K562 (cell line): ENCODE data around the gene GP1BB. TPM values are rescaled to one million over a fixed set of nuclear protein-coding genes. Genes with fewer than 3 reads are reported as not detected.

Source experiments
- ATAC-seq: fragments of 200-7000 bp; cut with Tn5 transposase; 3 replicates; pipeline ENCODE4 v1.9.1; 2020; ENCODE audit warnings: moderate library complexity
- BruUV-seq: library from RNA; stranded (reverse); fragments of 400-500 nt; replicated peaks from 2 replicates; lab custom pipeline; 2021; lab: Mats Ljungman, UMichigan
- CTCF ChIA-PET: fragments of 300-600 bp; formaldehyde crosslinking; extraction: SDS; loops from one replicate; lab custom pipeline; 2021; ENCODE audit warnings: low intra/inter-chr PET ratio; lab: Yijun Ruan, JAX
- POLR2A ChIA-PET: fragments of 300-600, 350-650 bp; sonication (Branson Sonifier 250); formaldehyde crosslinking; extraction: SDS; loops from one replicate; lab custom pipeline; 2021; ENCODE audit warnings: antibody characterized with exemption, inconsistent platforms; lab: Yijun Ruan, JAX
- DNase-seq, 4 experiments: peaks; one replicate each; pipeline versions ENCODE4 v3.0.0 to v3.0.0-alpha.2; 2011 to 2018; ENCODE audit warnings: low spot score in 3 of 4, mixed read lengths in 3 of 4; ENCODE audit errors: extremely low read depth in 1 of 4
- FAIRE-seq: peaks from 2 replicates; lab custom pipeline; 2011; peaks lifted over from hg19 to GRCh38; lab: Jason Lieb, UNC
- H2AFZ ChIP-seq: 2 replicates; pipeline ENCODE4 v1.6.0; 2011; ENCODE audit warnings: low read depth, low read length, control low read depth, inconsistent platforms
- H3K27ac ChIP-seq: fragments of 200-600 bp; 3 replicates; pipeline ENCODE4 v1.8.0; 2011; ENCODE audit warnings: low read depth, mild to moderate bottlenecking, control low read depth, inconsistent platforms, low read length, moderate library complexity, mixed read lengths; ENCODE audit errors: extremely low read depth
- H3K27me3 ChIP-seq, 2 experiments: fragments of 300-600 bp in 1 of 2; 2 replicates in 1 of 2; 3 replicates in 1 of 2; pipeline versions ENCODE4 v1.6.0 to v1.8.0; 2011; ENCODE audit warnings: inconsistent platforms in 2 of 2, low read length in 2 of 2, mild to moderate bottlenecking in 1 of 2, mixed read lengths in 1 of 2, moderate library complexity in 1 of 2; ENCODE audit not compliant: control insufficient read depth in 2 of 2, insufficient read depth in 2 of 2
- H3K36me3 ChIP-seq: fragments of 300-600 bp; 3 replicates; pipeline ENCODE4 v1.8.0; 2011; ENCODE audit warnings: mild to moderate bottlenecking, low read length, inconsistent platforms; ENCODE audit not compliant: control insufficient read depth, insufficient read depth
- H3K4me1 ChIP-seq, 2 experiments: fragments of 200-600 bp in 1 of 2; replicated peaks in 1 of 2; 2 replicates in 1 of 2; 3 replicates in 1 of 2; pipeline versions ENCODE4 v1.5.1 to v1.8.0; 2011; ENCODE audit warnings: inconsistent platforms in 2 of 2, low read length in 2 of 2, mild to moderate bottlenecking in 1 of 2, mixed read lengths in 1 of 2, moderate library complexity in 1 of 2; ENCODE audit not compliant: control insufficient read depth in 2 of 2, insufficient read depth in 2 of 2
- H3K4me2 ChIP-seq: 2 replicates; pipeline ENCODE4 v1.6.1; 2011; ENCODE audit warnings: low read length, control low read depth, inconsistent platforms, mixed read lengths; ENCODE audit not compliant: insufficient read depth
- H3K4me3 ChIP-seq: fragments of 200-600 bp; sonication (generic), shearing (Covaris generic); 2 replicates; pipeline ENCODE4 v1.5.1; 2016; ENCODE audit warnings: control low read depth, inconsistent platforms
- H3K79me2 ChIP-seq: fragments of 200-600 bp; 3 replicates; pipeline ENCODE4 v1.8.0; 2011; ENCODE audit warnings: low read length, inconsistent platforms; ENCODE audit not compliant: control insufficient read depth, insufficient read depth
- H3K9ac ChIP-seq, 2 experiments: 2 replicates each; pipeline versions ENCODE4 v1.6.0 to v1.6.1; 2011; ENCODE audit warnings: low read depth in 2 of 2, low read length in 2 of 2, control low read depth in 1 of 2, inconsistent platforms in 1 of 2, mild to moderate bottlenecking in 1 of 2, mixed read lengths in 1 of 2; ENCODE audit not compliant: insufficient read depth in 1 of 2
- H3K9me1 ChIP-seq: one replicate; pipeline ENCODE4 v1.6.0; 2011; ENCODE audit warnings: inconsistent platforms, mild to moderate bottlenecking, low read length, moderate library complexity; ENCODE audit not compliant: control insufficient read depth, insufficient read depth
- H3K9me3 ChIP-seq: replicated peaks from 2 replicates; pipeline ENCODE4 v1.5.1; 2011; ENCODE audit warnings: low read depth, low read length, inconsistent platforms; ENCODE audit not compliant: control insufficient read depth, insufficient read depth
- H4K20me1 ChIP-seq: replicated peaks from 2 replicates; pipeline ENCODE4 v1.6.1; 2011; ENCODE audit warnings: low read length, inconsistent platforms, mixed read lengths; ENCODE audit not compliant: control insufficient read depth, insufficient read depth
- BRD4 ChIP-seq: fragments of 200-600 bp; sonication (generic); IDR thresholded peaks from 2 replicates; pipeline ENCODE4 v1.6.1; 2017; ENCODE audit warnings: inconsistent platforms
- DMBX1 ChIP-seq: fragments of 250-450 bp; sonication (Bioruptor Pico); IDR thresholded peaks from 2 replicates; pipeline ENCODE4 v1.8.0; 2022; ENCODE audit warnings: inconsistent platforms, mild to moderate bottlenecking, moderate library complexity, borderline replicate concordance
- E2F3 ChIP-seq: fragments of 250-450 bp; sonication (Bioruptor Pico); IDR thresholded peaks from 2 replicates; pipeline ENCODE4 v1.4.0; 2020; ENCODE audit warnings: mild to moderate bottlenecking
- ETV1 ChIP-seq: fragments of 450-650 bp; conservative IDR thresholded peaks from 2 replicates; pipeline ENCODE4 v1.6.1; 2016; ENCODE audit warnings: missing genetic modification characterization, control low read depth, low read depth, missing compliant biosample characterization
- GTF2A2 ChIP-seq: IDR thresholded peaks from 2 replicates; pipeline ENCODE4 v1.6.1; 2016; ENCODE audit warnings: mild to moderate bottlenecking, missing genetic modification characterization, missing compliant biosample characterization
- HEY1 ChIP-seq: fragments of 250-450 bp; sonication (Bioruptor Pico); IDR thresholded peaks from 2 replicates; pipeline ENCODE4 v1.5.0; 2020; ENCODE audit warnings: mild to moderate bottlenecking, moderate library complexity, borderline replicate concordance
- MAFF ChIP-seq: IDR thresholded peaks from 2 replicates; pipeline ENCODE4 v1.6.1; 2012; ENCODE audit warnings: low read length, improper control_type of control experiment
- NBN ChIP-seq: fragments of 450-650 bp; IDR thresholded peaks from 2 replicates; pipeline ENCODE4 v1.6.1; 2016; ENCODE audit warnings: low read depth, mild to moderate bottlenecking
- PHF20 ChIP-seq: fragments of 450-650 bp; IDR thresholded peaks from 2 replicates; pipeline ENCODE4 v1.6.1; 2018; ENCODE audit not compliant: partially characterized antibody
- POLR2A ChIP-seq: fragments of 450-650 bp; conservative IDR thresholded peaks from 2 replicates; pipeline ENCODE4 v1.6.1; 2016
- POLR3G ChIP-seq: IDR thresholded peaks from 2 replicates; pipeline ENCODE4 v1.6.1; 2011; ENCODE audit not compliant: insufficient read length, insufficient replicate concordance; ENCODE audit errors: extremely low read depth
- USF2 ChIP-seq: sonication (generic); formaldehyde crosslinking; IDR thresholded peaks from 2 replicates; pipeline ENCODE4 v1.5.0; 2020; ENCODE audit warnings: missing genetic modification reagents
- ZNF717 ChIP-seq: fragments of 250-450 bp; sonication (Bioruptor Pico); IDR thresholded peaks from 2 replicates; pipeline ENCODE4 v1.5.0; 2021
- WGBS: fragments of 100-300 bp; shearing (Covaris generic); methylation state at CpG from one replicate; pipeline ENCODE4 v1.1.6; 2016; ENCODE audit warnings: low coverage, mixed read lengths; ENCODE audit not compliant: insufficient coverage; ENCODE audit errors: missing lambda C conversion rate; 5-methylcytosine and 5-hydroxymethylcytosine counted together
- in situ Hi-C: fragments of 300-500 bp; cut with MboI; formaldehyde crosslinking; loops from 4 replicates; pipeline ENCODE4 v1.15.0; 2018; ENCODE audit warnings: inconsistent platforms, mixed read lengths
- intact Hi-C: fragments of 100-400 bp; cut with micrococcal nuclease; formaldehyde crosslinking; loops from 2 replicates; pipeline ENCODE4 v1.14.2; 2022
- polyA plus RNA-seq, 8 experiments: library from polyadenylated mRNA; depleted of rRNA in 4 of 8; stranded (reverse) in 5 of 8; unstranded in 3 of 8; fragments of >200 nt; fragmentation: Nextera tagmentation in 2 of 8; fragmentation: Illumina TruSeq in 1 of 8; extraction: Ambion mirVana in 2 of 8; extraction: Trizol in 1 of 8; gene quantifications; 2 replicates each; pipeline versions ENCODE4 v1.2.1 to v1.2.3, GENCODE V29; 2011 to 2014; ENCODE audit warnings: inconsistent platforms in 1 of 8, missing spikeins in 1 of 8
- total RNA-seq, 7 experiments: library from RNA; depleted of rRNA in 6 of 7; stranded (reverse); fragments of >200 nt in 6 of 7; fragmentation: Illumina TruSeq in 2 of 7; extraction: Trizol in 2 of 7; gene quantifications; 2 replicates each; pipeline versions ENCODE4 v1.2.1 to v1.2.3, GENCODE V29; 2011 to 2021; ENCODE audit warnings: low replicate concordance in 1 of 7
- TF ChIP-seq, protein P1 (sequence below): fragments of 450-650 bp; IDR thresholded peaks from 2 replicates; pipeline ENCODE4 v1.6.1; 2018; ENCODE audit not compliant: partially characterized antibody
- TF ChIP-seq, protein P2 (sequence below): fragments of 450-650 bp; IDR thresholded peaks from 2 replicates; pipeline ENCODE4 v1.6.1; 2016

GP1BB gene
- total and polyA plus RNA-seq, 9 of the 15 experiments (the other 6 are each of a cell fraction or from before 2014, with no cell fraction given): 0.69 to 162 (median 2.8) TPM

GRCh38 chr22:19689408-19689807, 33.9 kb upstream of the GP1BB start (continued):
- TF ChIP-seq USF2 (peak; percentile 21; the same call in 1 of the 2 replicates), E2F3 (CRISPR knock-in tag) (0 out of 2 replicates have a peak, but pooled peaks have one; percentile 30)

- ChIA-PET CTCF (interaction anchor here (0.5 to 0.9 kb wide), 3 partner anchors 27 to 724 kb away, joined by 3 to 6 read pairs (median 4); no protein-coding TSS in a partner anchor), POLR2A (interaction anchor here (0.6 to 5.5 kb wide), 18 partner anchors 10 to 580 kb away, joined by 3 to 52 read pairs (median 6); no protein-coding TSS in a partner anchor)
- H3K9me3 ChIP-seq: no peaks in the 10 kb centered on the region
- no TSS peak for BruUV-seq
- FAIRE-seq (no peak), DNase-seq (peak in 2 of 4 experiments; percentile 49 to 52), ATAC-seq (no peak)
- peak overlapping the region; percentile 3; the same call in 1 of the 2 replicates for H3K4me3 ChIP-seq
- no peaks in the 10 kb centered on the region for H3K36me3 ChIP-seq
- in situ Hi-C loops: no loop called here
- no peaks in the 10 kb centered on the region for H3K79me2 ChIP-seq
- peaks cover 23 to 40% of the 10 kb centered on the region in 2 experiments for H3K27me3 ChIP-seq
- 22% methylated on average over 9 of the region's 9 CpGs for WGBS
- peaks cover 25 to 56% of the 10 kb centered on the region in 2 experiments; a peak in 4 of 5 replicates for H3K4me1 ChIP-seq
- H3K9ac ChIP-seq: peak overlapping the region; percentile 60 to 86
- H4K20me1 ChIP-seq: no peaks in the 10 kb centered on the region
- peak overlapping the region; percentile 82 for H3K4me2 ChIP-seq
- intact Hi-C loops: no loop called here
- peak overlapping the region; percentile 93 for H2AFZ ChIP-seq
- peak overlapping the region; percentile 47 for H3K27ac ChIP-seq
- H3K9me1 ChIP-seq: no peaks in the 10 kb centered on the region
- no peak for TF ChIP-seq ZNF717 (CRISPR knock-in tag)
- TF ChIP-seq POLR3G: no peak
- no peak for TF ChIP-seq POLR2A
- no peak for TF ChIP-seq MAFF
- no peak for TF ChIP-seq HEY1 (CRISPR knock-in tag)
- TF ChIP-seq ETV1 (tag): no peak
- TF ChIP-seq, protein P1, sequence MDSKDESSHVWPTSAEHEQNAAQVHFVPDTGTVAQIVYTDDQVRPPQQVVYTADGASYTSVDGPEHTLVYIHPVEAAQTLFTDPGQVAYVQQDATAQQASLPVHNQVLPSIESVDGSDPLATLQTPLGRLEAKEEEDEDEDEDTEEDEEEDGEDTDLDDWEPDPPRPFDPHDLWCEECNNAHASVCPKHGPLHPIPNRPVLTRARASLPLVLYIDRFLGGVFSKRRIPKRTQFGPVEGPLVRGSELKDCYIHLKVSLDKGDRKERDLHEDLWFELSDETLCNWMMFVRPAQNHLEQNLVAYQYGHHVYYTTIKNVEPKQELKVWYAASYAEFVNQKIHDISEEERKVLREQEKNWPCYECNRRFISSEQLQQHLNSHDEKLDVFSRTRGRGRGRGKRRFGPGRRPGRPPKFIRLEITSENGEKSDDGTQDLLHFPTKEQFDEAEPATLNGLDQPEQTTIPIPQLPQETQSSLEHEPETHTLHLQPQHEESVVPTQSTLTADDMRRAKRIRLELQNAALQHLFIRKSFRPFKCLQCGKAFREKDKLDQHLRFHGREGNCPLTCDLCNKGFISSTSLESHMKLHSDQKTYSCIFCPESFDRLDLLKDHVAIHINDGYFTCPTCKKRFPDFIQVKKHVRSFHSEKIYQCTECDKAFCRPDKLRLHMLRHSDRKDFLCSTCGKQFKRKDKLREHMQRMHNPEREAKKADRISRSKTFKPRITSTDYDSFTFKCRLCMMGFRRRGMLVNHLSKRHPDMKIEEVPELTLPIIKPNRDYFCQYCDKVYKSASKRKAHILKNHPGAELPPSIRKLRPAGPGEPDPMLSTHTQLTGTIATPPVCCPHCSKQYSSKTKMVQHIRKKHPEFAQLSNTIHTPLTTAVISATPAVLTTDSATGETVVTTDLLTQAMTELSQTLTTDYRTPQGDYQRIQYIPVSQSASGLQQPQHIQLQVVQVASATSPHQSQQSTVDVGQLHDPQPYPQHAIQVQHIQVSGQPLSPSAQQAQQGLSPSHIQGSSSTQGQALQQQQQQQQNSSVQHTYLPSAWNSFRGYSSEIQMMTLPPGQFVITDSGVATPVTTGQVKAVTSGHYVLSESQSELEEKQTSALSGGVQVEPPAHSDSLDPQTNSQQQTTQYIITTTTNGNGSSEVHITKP: no peak
- TF ChIP-seq BRD4: no peak
- no peak for TF ChIP-seq NBN
- no peak for TF ChIP-seq PHF20
- TF ChIP-seq, protein P2, sequence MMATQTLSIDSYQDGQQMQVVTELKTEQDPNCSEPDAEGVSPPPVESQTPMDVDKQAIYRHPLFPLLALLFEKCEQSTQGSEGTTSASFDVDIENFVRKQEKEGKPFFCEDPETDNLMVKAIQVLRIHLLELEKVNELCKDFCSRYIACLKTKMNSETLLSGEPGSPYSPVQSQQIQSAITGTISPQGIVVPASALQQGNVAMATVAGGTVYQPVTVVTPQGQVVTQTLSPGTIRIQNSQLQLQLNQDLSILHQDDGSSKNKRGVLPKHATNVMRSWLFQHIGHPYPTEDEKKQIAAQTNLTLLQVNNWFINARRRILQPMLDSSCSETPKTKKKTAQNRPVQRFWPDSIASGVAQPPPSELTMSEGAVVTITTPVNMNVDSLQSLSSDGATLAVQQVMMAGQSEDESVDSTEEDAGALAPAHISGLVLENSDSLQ: peak; percentile 76
- no peak for TF ChIP-seq DMBX1 (CRISPR knock-in tag)
- 0 out of 2 replicates have a peak, but pooled peaks have one; percentile 47 for TF ChIP-seq GTF2A2 (tag)
Observed at GRCh38 chr22:19691007-19691720, 32.2 kb upstream of the GP1BB start.
